ENCODE results near the gene ARID1B.

The ARID1B gene

GRCh38 chr6:157012355-157012754, 235.2 kb downstream of the ARID1B start:
- no peak overlapping the region for H3K4me3 ChIP-seq (replicated peaks; ENCODE audit: low read depth, low read length)
- no peak for TF ChIP-seq CTCF (IDR thresholded peaks at IDR 0.05; ENCODE audit: low read depth, low read length, missing control alignments)
- DNase-seq (ENCODE audit: extremely low read depth, low read depth), result no peak

- no peak overlapping the region for H3K4me3 ChIP-seq (replicated peaks; ENCODE audit: low read depth, low read length)
- DNase-seq (ENCODE audit: extremely low read depth, low read depth), result no peak
- TF ChIP-seq CTCF (IDR thresholded peaks at IDR 0.05; ENCODE audit: low read depth, low read length, missing control alignments), result no peak
Measured at GRCh38 chr6:157013649-157014304, 236.6 kb downstream of the ARID1B start.

GRCh38 chr6:157014871-157015270, 237.7 kb downstream of the ARID1B start:
- DNase-seq (ENCODE audit: extremely low read depth, low read depth), result no peak

GRCh38 chr6:157017022-157017421, 239.8 kb downstream of the ARID1B start:
- H3K4me3 ChIP-seq (replicated peaks; ENCODE audit: low read depth, low read length), result no peak overlapping the region
- no peak for DNase-seq (ENCODE audit: extremely low read depth, low read depth)
- TF ChIP-seq CTCF (IDR thresholded peaks at IDR 0.05; ENCODE audit: low read depth, low read length, missing control alignments), result no peak

More at GRCh38 chr6:157014871-157015270, 237.7 kb downstream of the ARID1B start:
- no peak for TF ChIP-seq CTCF (IDR thresholded peaks at IDR 0.05; ENCODE audit: low read depth, low read length, missing control alignments)
- no peak overlapping the region for H3K4me3 ChIP-seq (replicated peaks; ENCODE audit: low read depth, low read length)

GRCh38 chr6:157017861-157018260, 240.7 kb downstream of the ARID1B start:
- no peak overlapping the region for H3K4me3 ChIP-seq (replicated peaks; ENCODE audit: low read depth, low read length)
- no peak for DNase-seq (ENCODE audit: extremely low read depth, low read depth)
- TF ChIP-seq CTCF (IDR thresholded peaks at IDR 0.05; ENCODE audit: low read depth, low read length, missing control alignments), result no peak

- no peak for TF ChIP-seq CTCF (IDR thresholded peaks at IDR 0.05; ENCODE audit: low read depth, low read length, missing control alignments)
- no peak for DNase-seq (ENCODE audit: extremely low read depth, low read depth)
- no peak overlapping the region for H3K4me3 ChIP-seq (replicated peaks; ENCODE audit: low read depth, low read length)
Measured at GRCh38 chr6:157019115-157019641, 242.0 kb downstream of the ARID1B start.
